Osteoblast (primary cell): ENCODE results near the gene RPL10A. TPM values are rescaled to one million over a fixed set of nuclear protein-coding genes. Genes with fewer than 3 reads are reported as not detected.

Experiments used
- DNase-seq: peaks from one replicate; pipeline ENCODE4 v3.0.0; 2011; ENCODE audit warnings: low spot score, mixed read lengths; ENCODE audit not compliant: insufficient read length; ENCODE audit errors: missing footprints
- H2AFZ ChIP-seq: 2 replicates; pipeline ENCODE4 v1.6.0; 2011; ENCODE audit warnings: mild to moderate bottlenecking, low read length
- H3K27ac ChIP-seq: 2 replicates; pipeline ENCODE4 v1.5.1; 2011; ENCODE audit warnings: mild to moderate bottlenecking, low read depth, low read length, moderate library complexity
- H3K27me3 ChIP-seq: 2 replicates; pipeline ENCODE4 v1.6.0; 2012; ENCODE audit warnings: mild to moderate bottlenecking, control low read depth, inconsistent platforms, low read length, moderate library complexity; ENCODE audit not compliant: insufficient read depth
- H3K36me3 ChIP-seq: 2 replicates; pipeline ENCODE4 v1.5.1; 2011; ENCODE audit warnings: mild to moderate bottlenecking, low read length, control low read depth, moderate library complexity; ENCODE audit not compliant: insufficient read depth
- H3K4me1 ChIP-seq: 2 replicates; pipeline ENCODE4 v1.5.1; 2011; ENCODE audit warnings: mild to moderate bottlenecking, low read length, control low read depth, moderate library complexity; ENCODE audit not compliant: insufficient read depth
- H3K4me2 ChIP-seq: 2 replicates; pipeline ENCODE4 v1.6.0; 2011; ENCODE audit warnings: mild to moderate bottlenecking, low read length; ENCODE audit not compliant: insufficient read depth
- H3K4me3 ChIP-seq: fragments of 200-600 bp; sonication (generic); 3 replicates; pipeline ENCODE4 v1.5.1; 2012; ENCODE audit warnings: mild to moderate bottlenecking, low read length, inconsistent platforms; ENCODE audit not compliant: insufficient read depth
- H3K79me2 ChIP-seq: 2 replicates; pipeline ENCODE4 v1.6.0; 2012; ENCODE audit warnings: mild to moderate bottlenecking, low read length, control low read depth, inconsistent platforms; ENCODE audit not compliant: insufficient read depth
- H3K9me3 ChIP-seq: 2 replicates; pipeline ENCODE4 v1.5.1; 2011; ENCODE audit warnings: low read depth, low read length, control low read depth
- H4K20me1 ChIP-seq: 2 replicates; pipeline ENCODE4 v1.6.0; 2012; ENCODE audit warnings: mild to moderate bottlenecking, low read length, control low read depth; ENCODE audit not compliant: insufficient read depth
- total RNA-seq: library from RNA; depleted of rRNA; stranded (reverse); fragments of >200 nt; gene quantifications from 2 replicates; pipeline ENCODE4 v1.2.3, GENCODE V29; 2012
- TF ChIP-seq, protein P1 (sequence below): IDR thresholded peaks from 2 replicates; pipeline ENCODE4 v1.5.1; 2011; ENCODE audit warnings: mild to moderate bottlenecking, low read depth, low read length, moderate library complexity; ENCODE audit errors: extremely low read depth

RPL10A gene
- total RNA-seq = 1,373 and 1,488 TPM in 2 replicates

DNA sequence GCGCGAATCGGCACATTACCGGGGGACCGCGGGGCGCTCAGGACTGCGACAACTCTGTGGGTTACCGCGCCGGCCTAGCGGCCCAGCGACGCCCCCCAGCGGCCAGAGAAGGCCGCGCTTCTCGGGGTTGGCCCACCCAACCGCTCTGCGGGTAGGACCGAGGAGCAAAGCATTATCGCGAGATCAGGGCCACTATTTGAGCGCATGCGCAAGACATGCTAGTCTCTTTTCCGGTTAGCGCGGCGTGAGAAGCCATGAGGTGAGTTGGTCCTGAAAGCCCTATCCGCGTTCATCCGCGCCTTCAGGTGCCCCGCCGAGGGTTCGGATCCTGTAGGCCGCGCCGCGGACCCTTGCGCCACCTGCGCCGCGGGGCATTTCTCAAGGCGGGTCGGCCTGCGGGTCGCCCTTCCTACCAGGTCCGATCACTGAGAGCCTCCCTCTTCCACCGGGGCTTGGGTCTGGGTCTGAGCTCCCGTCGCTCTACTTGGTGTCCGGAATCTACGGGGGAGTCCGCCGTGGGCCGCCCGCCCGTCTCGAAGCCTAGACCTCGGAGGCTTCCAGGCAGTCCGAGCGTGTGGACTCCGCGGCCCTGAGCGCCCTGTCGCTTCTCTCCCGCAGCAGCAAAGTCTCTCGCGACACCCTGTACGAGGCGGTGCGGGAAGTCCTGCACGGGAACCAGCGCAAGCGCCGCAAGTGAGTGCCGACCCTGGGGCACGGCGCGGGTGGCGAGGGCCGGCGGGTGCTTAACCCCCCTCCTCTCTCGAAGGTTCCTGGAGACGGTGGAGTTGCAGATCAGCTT is at the start of gene RPL10A:
Gene RPL10A, plus strand, starts transcription at position 221 of the 799 bp plus-strand sequence. Its CDS starts 34 bp downstream, at position 255.
- Histone ChIP-seq H3K79me2 (peaks cover 30% of the 10 kb centered on the region), H3K4me1 (peaks cover 24% of the 10 kb centered on the region), H3K27ac (peak within 1 kb of the TSS; percentile 93), H3K27me3 (no peaks in the 10 kb centered on the region), H2AFZ (peak within 1 kb of the TSS; percentile 98), H3K4me2 (peak within 1 kb of the TSS; percentile 95), H3K36me3 (peaks cover 48% of the 10 kb centered on the region), H4K20me1 (peaks cover 46% of the 10 kb centered on the region), H3K9me3 (no peaks in the 10 kb centered on the region), H3K4me3 (peak within 1 kb of the TSS; percentile 99)
- TF ChIP-seq, protein P1, sequence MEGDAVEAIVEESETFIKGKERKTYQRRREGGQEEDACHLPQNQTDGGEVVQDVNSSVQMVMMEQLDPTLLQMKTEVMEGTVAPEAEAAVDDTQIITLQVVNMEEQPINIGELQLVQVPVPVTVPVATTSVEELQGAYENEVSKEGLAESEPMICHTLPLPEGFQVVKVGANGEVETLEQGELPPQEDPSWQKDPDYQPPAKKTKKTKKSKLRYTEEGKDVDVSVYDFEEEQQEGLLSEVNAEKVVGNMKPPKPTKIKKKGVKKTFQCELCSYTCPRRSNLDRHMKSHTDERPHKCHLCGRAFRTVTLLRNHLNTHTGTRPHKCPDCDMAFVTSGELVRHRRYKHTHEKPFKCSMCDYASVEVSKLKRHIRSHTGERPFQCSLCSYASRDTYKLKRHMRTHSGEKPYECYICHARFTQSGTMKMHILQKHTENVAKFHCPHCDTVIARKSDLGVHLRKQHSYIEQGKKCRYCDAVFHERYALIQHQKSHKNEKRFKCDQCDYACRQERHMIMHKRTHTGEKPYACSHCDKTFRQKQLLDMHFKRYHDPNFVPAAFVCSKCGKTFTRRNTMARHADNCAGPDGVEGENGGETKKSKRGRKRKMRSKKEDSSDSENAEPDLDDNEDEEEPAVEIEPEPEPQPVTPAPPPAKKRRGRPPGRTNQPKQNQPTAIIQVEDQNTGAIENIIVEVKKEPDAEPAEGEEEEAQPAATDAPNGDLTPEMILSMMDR = peak; percentile 97
- peak; percentile 99 for DNase-seq

DNA sequence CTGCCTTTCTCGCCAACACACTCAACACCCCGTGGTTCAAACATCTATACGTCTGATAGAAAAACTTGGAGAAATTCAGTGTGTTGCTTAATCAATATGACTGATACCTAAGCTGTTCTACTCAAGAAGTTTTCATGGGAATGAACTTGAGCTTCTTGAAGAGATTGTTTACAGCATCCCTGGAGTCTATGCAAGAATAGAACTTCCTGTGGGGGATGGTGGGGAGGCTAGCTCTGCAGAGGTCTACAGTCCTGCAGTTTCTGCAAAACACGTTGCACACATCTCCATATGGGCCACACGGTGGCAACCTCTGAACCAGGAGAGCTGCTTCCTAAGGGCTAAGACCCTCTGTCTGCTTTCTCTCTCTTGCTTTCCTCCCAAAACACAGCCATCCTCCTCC is 48.8 kb upstream of the RPL10A start:
- no peak for DNase-seq
- H3K4me2 ChIP-seq = no peak overlapping the region
- peak overlapping the region; percentile 32 for H3K27ac ChIP-seq
- TF ChIP-seq, protein P1 = peak; percentile 29
- H2AFZ ChIP-seq = no peak overlapping the region
- peaks cover 15% of the 10 kb centered on the region for H4K20me1 ChIP-seq
- H3K4me3 ChIP-seq = no peak overlapping the region
- H3K27me3 ChIP-seq = no peaks in the 10 kb centered on the region
- H3K4me1 ChIP-seq = peaks cover 15% of the 10 kb centered on the region
- H3K9me3 ChIP-seq = no peaks in the 10 kb centered on the region
- H3K36me3 ChIP-seq = peaks cover 60% of the 10 kb centered on the region
- peaks cover 39% of the 10 kb centered on the region for H3K79me2 ChIP-seq

DNA sequence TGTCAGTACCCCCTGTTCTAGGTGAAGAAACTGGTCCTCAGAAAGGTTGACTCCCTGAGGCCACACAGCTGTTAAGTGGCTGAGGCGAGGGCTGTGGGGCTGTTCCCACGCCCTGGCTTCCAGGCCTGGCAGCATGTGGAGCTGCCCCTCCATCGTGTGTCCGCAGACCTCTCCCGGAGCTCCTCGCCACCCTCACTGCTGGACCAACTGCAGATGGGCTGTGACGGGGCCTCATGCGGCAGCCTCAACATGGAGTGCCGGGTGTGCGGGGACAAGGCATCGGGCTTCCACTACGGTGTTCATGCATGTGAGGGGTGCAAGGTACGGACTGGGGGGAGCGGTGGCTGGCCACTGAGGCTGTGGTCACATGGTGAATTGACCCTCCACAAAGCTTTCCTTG is 48.2 kb upstream of the RPL10A start:
- H3K79me2 ChIP-seq = peaks cover 34% of the 10 kb centered on the region
- no peak for DNase-seq
- H3K4me1 ChIP-seq = peaks cover 15% of the 10 kb centered on the region
- no peak overlapping the region for H2AFZ ChIP-seq
- H3K4me2 ChIP-seq = no peak overlapping the region
- H3K4me3 ChIP-seq = no peak overlapping the region
- H3K36me3 ChIP-seq = peaks cover 62% of the 10 kb centered on the region
- no peaks in the 10 kb centered on the region for H3K9me3 ChIP-seq
- TF ChIP-seq, protein P1 = no peak
- H3K27me3 ChIP-seq = no peaks in the 10 kb centered on the region
- peaks cover 11% of the 10 kb centered on the region for H4K20me1 ChIP-seq
- H3K27ac ChIP-seq = peak overlapping the region; percentile 32

DNA sequence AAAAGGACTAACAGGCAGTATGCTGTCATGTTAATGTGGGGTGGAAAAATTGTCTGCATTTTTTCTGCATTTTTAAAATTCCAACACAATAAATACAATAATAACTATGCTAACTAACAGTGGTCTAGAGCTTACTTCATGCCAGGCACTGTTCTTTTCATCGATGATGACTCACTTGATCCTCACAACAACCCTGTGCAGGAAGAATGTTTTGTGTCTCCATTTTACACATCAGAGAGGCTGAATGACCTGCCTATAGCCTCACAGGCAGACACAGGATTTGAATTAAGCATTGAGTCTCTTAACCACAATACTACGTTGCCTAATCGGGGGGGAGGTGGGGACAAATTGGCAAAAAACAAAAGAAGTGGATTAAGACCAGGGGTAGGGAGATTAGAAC is 42.9 kb upstream of the RPL10A start:
- TF ChIP-seq, protein P1 = no peak
- H3K4me2 ChIP-seq = no peak overlapping the region
- peaks cover 40% of the 10 kb centered on the region for H3K4me1 ChIP-seq
- DNase-seq = peak; percentile 98
- no peak overlapping the region for H2AFZ ChIP-seq
- H3K27ac ChIP-seq = peak overlapping the region; percentile 70
- peaks cover 48% of the 10 kb centered on the region for H3K36me3 ChIP-seq
- H3K9me3 ChIP-seq = peaks cover 4% of the 10 kb centered on the region
- H3K27me3 ChIP-seq = no peaks in the 10 kb centered on the region
- H3K79me2 ChIP-seq = peaks cover 6% of the 10 kb centered on the region
- no peak overlapping the region for H3K4me3 ChIP-seq
- no peaks in the 10 kb centered on the region for H4K20me1 ChIP-seq
